ENCODE results near the gene VDAC2. TPM values are rescaled to one million over a fixed set of nuclear protein-coding genes. Genes with fewer than 3 reads are reported as not detected.

VDAC2 gene
- total and polyA plus RNA-seq, 10 of the 15 experiments (the other 5 are each of a cell fraction or from before 2014, with no cell fraction given), result 73.4 to 294 (median 146) TPM

DNA sequence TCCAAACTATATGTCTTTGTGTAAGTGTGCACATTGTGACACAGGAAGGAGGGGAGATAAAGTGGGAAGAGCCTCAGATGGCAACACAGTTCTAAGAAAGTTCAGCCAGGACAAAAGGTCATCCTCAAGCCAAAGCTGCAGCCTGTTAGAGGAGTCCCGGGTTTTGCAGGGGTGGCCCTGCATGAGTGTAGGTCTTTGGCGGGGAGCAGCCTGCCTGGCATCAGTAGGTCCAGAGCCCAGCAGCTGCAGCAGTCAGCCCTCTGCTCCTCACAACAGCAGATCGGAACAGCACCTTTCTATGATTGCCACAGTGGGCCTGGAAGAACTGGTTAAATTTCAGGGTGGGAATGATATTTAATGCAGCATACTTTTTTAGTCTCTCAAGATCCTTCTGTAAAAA is 13.5 kb upstream of the VDAC2 start:
- Histone ChIP-seq H3K4me3 (no peak overlapping the region), H3K9ac (ENCODE audit: control insufficient read depth, insufficient read depth, low read length) (no peak overlapping the region), H3K27ac (ENCODE audit: control insufficient read depth, insufficient read depth) (no peak overlapping the region), H3K4me2 (ENCODE audit: control insufficient read depth, insufficient read depth) (no peak overlapping the region), H3K4me1 (ENCODE audit: control insufficient read depth, insufficient read depth, low read length) (no peaks in the 10 kb centered on the region), H4K20me1 (ENCODE audit: control insufficient read depth, insufficient read depth) (no peaks in the 10 kb centered on the region), H3K79me2 (ENCODE audit: control insufficient read depth, insufficient read depth, low read length) (no peaks in the 10 kb centered on the region), H3K9me3 (replicated peaks; ENCODE audit: control insufficient read depth, insufficient read depth, low read length) (no peaks in the 10 kb centered on the region), H3K36me3 (ENCODE audit: control insufficient read depth in 2 of 2, insufficient read depth in 2 of 2, low read length in 1 of 2) (no peaks in the 10 kb centered on the region), H2AFZ (ENCODE audit: control insufficient read depth, low read depth, low read length) (no peak overlapping the region), H3K27me3 (replicated peaks in 1 of 2; ENCODE audit: control insufficient read depth in 2 of 2, insufficient read depth in 2 of 2, low read length in 1 of 2) (no peaks in the 10 kb centered on the region)
- RAD21 ChIA-PET (ENCODE audit: unreplicated experiment), result no interaction called here
- 80% methylated on average over 3 of the region's 3 CpGs for WGBS (ENCODE audit: insufficient coverage, insufficient replicate concordance, low lambda C conversion rate, missing lambda C conversion rate)
- POLR2A ChIA-PET, result interaction anchor here (1.3 to 1.5 kb wide), 2 partner anchors 13 kb away, joined by 5 to 6 read pairs; partner anchors contain the start of gene VDAC2
- ATAC-seq (no peak), FAIRE-seq (no peak), DNase-seq (ENCODE audit: low read depth, low spot score) (no peak)
- BruUV-seq (replicated peaks), result no TSS peak
- SMC1A ChIA-PET (ENCODE audit: uncharacterized antibody, unreplicated experiment), result interaction anchor here (1.1 to 1.7 kb wide), 3 partner anchors 9 to 76 kb away, joined by 3 to 4 read pairs (median 3); no protein-coding TSS in a partner anchor
- intact Hi-C loops (cut with micrococcal nuclease; ENCODE audit: unreplicated experiment), result no loop called here
- in situ Hi-C loops (cut with MboI), result no loop called here
- TF ChIP-seq BCL11A (IDR thresholded peaks at IDR 0.05; ENCODE audit: low read depth, low read length) (no peak), MEF2B (IDR thresholded peaks at IDR 0.05; ENCODE audit: partially characterized antibody, poor library complexity, severe bottlenecking) (no peak), TAF1 (IDR thresholded peaks at IDR 0.05; ENCODE audit: borderline replicate concordance, low read depth, low read length) (no peak)
- CTCF ChIA-PET, result interaction anchor here (1.1 to 1.9 kb wide), 3 partner anchors 9 to 34 kb away, joined by 3 to 5 read pairs (median 5); no protein-coding TSS in a partner anchor

DNA sequence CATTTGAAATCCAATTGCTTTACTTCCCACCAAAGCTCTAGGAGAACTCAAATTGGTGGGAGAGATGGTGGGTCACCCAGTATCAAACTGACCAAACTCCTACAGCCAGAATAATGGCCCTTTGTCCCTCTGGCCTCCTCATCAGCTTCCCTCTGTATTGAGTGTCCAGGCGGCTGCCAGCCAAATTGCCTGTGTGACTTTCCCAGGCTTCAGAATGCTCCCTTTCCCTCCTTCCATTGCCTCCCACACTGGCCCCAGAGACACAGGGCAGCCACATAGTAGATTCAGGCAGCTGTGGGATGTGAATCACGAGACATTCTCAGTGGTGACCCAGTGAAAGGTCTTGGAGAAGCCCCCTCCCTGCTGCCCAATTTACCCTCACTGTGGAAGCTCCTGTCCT is 12.7 kb upstream of the VDAC2 start:
- Histone ChIP-seq H3K4me1 (ENCODE audit: control insufficient read depth, insufficient read depth, low read length) (no peaks in the 10 kb centered on the region), H4K20me1 (ENCODE audit: control insufficient read depth, insufficient read depth) (no peaks in the 10 kb centered on the region), H3K4me3 (no peak overlapping the region), H3K9ac (ENCODE audit: control insufficient read depth, insufficient read depth, low read length) (no peak overlapping the region), H3K36me3 (ENCODE audit: control insufficient read depth in 2 of 2, insufficient read depth in 2 of 2, low read length in 1 of 2) (no peaks in the 10 kb centered on the region), H3K79me2 (ENCODE audit: control insufficient read depth, insufficient read depth, low read length) (no peaks in the 10 kb centered on the region), H2AFZ (ENCODE audit: control insufficient read depth, low read depth, low read length) (no peak overlapping the region), H3K9me3 (replicated peaks; ENCODE audit: control insufficient read depth, insufficient read depth, low read length) (no peaks in the 10 kb centered on the region), H3K4me2 (ENCODE audit: control insufficient read depth, insufficient read depth) (no peak overlapping the region), H3K27me3 (replicated peaks in 1 of 2; ENCODE audit: control insufficient read depth in 2 of 2, insufficient read depth in 2 of 2, low read length in 1 of 2) (no peaks in the 10 kb centered on the region), H3K27ac (ENCODE audit: control insufficient read depth, insufficient read depth) (no peak overlapping the region)
- CTCF ChIA-PET, result interaction anchor here (1.1 to 1.9 kb wide), 2 partner anchors 10 to 33 kb away, joined by 5 read pairs; no protein-coding TSS in a partner anchor
- BruUV-seq (replicated peaks), result no TSS peak
- RAD21 ChIA-PET (ENCODE audit: unreplicated experiment), result no interaction called here
- POLR2A ChIA-PET, result interaction anchor here (0.7 to 1.5 kb wide), 3 partner anchors 12 to 94 kb away, joined by 3 to 5 read pairs (median 4); no protein-coding TSS in a partner anchor
- intact Hi-C loops (cut with micrococcal nuclease; ENCODE audit: unreplicated experiment) (no loop called here), in situ Hi-C loops (cut with MboI) (no loop called here)
- WGBS (ENCODE audit: insufficient coverage, insufficient replicate concordance, low lambda C conversion rate, missing lambda C conversion rate), result 46% methylated on average over 2 of the region's 2 CpGs
- SMC1A ChIA-PET (ENCODE audit: uncharacterized antibody, unreplicated experiment), result interaction anchor here (0.8 to 1.7 kb wide), 4 partner anchors 8 to 77 kb away, joined by 3 to 4 read pairs (median 4); no protein-coding TSS in a partner anchor
- FAIRE-seq (no peak), DNase-seq (ENCODE audit: low read depth, low spot score) (no peak), ATAC-seq (no peak)
- no peak for TF ChIP-seq BRCA1 (IDR thresholded peaks at IDR 0.05; ENCODE audit: low read depth, low read length)
- no peak for TF ChIP-seq SRF (IDR thresholded peaks at IDR 0.05; ENCODE audit: low read depth in 2 of 2, low read length in 2 of 2)
- TF ChIP-seq, protein P1, sequence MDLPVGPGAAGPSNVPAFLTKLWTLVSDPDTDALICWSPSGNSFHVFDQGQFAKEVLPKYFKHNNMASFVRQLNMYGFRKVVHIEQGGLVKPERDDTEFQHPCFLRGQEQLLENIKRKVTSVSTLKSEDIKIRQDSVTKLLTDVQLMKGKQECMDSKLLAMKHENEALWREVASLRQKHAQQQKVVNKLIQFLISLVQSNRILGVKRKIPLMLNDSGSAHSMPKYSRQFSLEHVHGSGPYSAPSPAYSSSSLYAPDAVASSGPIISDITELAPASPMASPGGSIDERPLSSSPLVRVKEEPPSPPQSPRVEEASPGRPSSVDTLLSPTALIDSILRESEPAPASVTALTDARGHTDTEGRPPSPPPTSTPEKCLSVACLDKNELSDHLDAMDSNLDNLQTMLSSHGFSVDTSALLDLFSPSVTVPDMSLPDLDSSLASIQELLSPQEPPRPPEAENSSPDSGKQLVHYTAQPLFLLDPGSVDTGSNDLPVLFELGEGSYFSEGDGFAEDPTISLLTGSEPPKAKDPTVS (IDR thresholded peaks at IDR 0.05; ENCODE audit: low read depth, low read length), result no peak
- TF ChIP-seq BHLHE40 (IDR thresholded peaks at IDR 0.05; ENCODE audit: borderline replicate concordance in 1 of 2, low read depth in 2 of 2, low read length in 1 of 2), result no peak
- TF ChIP-seq, protein P2, sequence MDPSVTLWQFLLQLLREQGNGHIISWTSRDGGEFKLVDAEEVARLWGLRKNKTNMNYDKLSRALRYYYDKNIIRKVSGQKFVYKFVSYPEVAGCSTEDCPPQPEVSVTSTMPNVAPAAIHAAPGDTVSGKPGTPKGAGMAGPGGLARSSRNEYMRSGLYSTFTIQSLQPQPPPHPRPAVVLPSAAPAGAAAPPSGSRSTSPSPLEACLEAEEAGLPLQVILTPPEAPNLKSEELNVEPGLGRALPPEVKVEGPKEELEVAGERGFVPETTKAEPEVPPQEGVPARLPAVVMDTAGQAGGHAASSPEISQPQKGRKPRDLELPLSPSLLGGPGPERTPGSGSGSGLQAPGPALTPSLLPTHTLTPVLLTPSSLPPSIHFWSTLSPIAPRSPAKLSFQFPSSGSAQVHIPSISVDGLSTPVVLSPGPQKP (IDR thresholded peaks at IDR 0.05; ENCODE audit: low read depth, low read length), result no peak
